ENCODE measurements around the gene DMD.
"Not testable (repeated sequence)": the region's sequence is repeated elsewhere in the genome, so short reads cannot be mapped to it uniquely, and the experiment has no call there.

DMD gene

DNA sequence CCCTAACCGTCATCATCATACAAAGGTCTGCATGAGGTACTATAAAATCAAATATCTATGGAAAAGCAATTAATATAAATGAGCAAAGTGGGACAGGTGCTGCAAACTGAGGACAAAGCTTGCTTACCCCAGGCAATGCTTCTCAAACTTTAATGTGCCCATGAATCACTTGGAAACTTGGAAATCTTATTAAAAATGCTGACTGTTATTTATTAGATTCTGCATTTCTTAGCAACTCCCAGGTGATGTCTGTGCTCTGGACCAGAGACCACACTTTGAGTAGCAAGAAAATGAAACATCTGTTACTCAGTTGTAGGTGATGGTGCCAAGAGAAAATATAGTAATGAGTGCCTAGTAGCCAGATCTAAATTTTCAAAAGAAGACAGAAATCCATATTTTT lies 1249.1 kb downstream of the DMD start:
- DNase-seq: no peak

- DNase-seq: no peak
Observed at GRCh38 chrX:31934842-31935370, 1276.4 kb downstream of the DMD start.

DNA sequence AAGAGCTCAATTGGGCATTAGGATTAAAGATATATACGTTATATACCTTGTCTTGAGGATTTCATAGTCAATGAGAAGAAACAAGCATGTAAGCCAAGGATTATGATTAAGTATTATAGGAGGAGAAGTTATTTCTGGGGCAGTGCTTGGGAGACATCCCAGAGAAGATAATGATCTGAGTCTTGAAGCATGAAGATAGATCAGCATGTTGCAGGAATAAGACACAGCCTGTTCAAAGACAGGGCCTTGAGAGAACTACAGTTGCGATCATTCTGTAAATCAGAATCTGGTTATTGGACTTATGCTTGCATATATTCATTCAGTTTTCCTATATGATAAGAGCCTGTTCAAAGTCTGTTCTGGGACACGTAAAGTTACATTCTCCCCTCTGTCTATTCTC lies 1277.3 kb downstream of the DMD start:
- DNase-seq: no peak

GRCh38 chrX:31932769-31933168 lies 1278.6 kb downstream of the DMD start:
- no peak for DNase-seq

- not testable (repeated sequence) for DNase-seq
Observed at GRCh38 chrX:31932320-31932719, 1279.0 kb downstream of the DMD start.

DNA sequence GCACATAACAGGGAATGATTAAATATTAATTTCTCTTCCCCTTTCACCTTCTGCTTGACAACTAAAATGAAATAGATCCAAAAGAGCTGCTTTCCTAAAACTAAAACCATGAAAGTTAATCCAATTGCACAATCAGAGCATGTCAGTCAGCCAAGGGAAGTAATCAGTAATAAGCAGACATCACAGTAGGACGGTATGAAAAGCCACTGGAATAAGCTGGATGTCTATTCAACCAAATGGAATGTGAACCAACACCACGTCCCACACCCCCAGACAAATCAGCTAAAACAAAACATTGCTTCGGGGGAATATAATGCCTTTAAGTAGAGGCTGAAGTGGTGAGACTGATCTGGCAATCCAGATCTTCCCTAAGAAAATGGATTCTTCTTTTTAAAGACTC lies 1280.1 kb downstream of the DMD start:
- DNase-seq: no peak

DNA sequence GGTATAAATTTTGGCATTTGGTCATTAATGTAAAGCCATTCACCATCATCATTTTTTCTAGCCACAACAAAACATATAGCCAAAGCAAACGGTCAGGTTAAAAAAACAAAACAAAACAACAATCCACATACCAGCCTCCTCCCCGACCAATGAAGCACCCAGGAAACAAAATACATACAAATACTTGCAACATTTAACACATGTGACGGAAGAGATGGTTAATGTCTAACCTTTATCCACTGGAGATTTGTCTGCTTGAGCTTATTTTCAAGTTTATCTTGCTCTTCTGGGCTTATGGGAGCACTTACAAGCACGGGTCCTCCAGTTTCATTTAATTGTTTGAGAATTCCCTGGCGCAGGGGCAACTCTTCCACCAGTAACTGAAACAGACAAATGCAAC lies 1282.0 kb downstream of the DMD start:
- DNase-seq: no peak

DNA sequence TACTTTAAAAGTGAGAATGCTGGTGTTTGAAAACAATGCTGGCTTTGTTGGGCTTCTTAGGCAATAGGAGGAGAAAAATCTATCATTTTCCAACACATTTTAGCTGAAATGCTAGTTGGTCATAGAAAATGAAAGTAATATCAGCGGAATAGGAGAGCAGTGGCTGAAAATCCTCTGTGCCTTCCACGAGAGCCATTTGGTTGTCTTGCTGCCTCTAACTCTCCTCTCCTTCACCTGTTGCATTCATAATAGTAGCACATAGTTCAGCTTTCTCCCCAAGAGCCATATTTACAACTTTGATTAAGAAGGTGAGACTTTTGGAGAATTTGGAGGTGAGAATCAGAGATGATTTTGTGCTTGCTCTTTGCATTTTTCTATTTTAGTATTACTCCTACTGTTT lies 1290.1 kb downstream of the DMD start:
- DNase-seq: no peak

DNA sequence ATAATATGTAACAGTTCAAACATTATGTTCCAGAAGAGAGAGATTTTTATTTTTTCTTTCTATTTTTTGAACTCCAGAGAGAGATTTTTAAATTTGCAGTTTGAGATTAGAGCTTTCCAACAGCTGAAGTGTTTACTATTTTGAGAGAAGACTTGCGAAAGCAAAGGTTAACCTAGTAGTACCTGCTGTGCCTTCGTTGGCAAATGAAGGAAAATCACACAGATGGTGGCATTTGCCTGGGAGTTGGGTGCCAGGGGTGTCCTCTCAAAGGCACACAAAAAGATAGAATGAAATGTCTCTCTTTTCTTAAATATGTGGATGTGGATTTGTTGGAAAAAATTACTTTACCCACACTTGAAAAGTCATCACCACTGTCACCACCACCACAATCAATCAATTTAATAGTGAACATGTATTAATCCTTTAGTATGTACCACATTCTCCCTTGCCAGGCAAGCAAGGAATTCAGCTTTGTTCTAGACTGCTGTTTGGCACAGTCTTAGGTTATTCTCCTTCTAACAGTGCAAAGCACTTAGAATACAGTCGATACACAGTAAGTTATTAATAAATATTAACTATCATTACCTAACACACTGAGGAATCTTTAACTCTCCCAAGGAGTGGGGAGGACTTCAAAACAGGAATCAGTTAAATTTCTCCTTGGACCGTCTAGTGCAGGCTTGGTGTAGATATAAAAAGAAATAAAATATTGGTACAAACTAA lies 1301.3 kb downstream of the DMD start:
- no peak for DNase-seq

GRCh38 chrX:31894152-31894551 lies 1317.2 kb downstream of the DMD start:
- no peak for DNase-seq

GRCh38 chrX:31893525-31893924 lies 1317.8 kb downstream of the DMD start:
- no peak for DNase-seq

- DNase-seq: no peak
Observed at GRCh38 chrX:31889088-31889487, 1322.3 kb downstream of the DMD start.

- no peak for DNase-seq
Observed at GRCh38 chrX:31884535-31884934, 1326.8 kb downstream of the DMD start.

GRCh38 chrX:31872007-31872406 lies 1339.3 kb downstream of the DMD start:
- DNase-seq: no peak

- DNase-seq: no peak
Observed at GRCh38 chrX:31870267-31870666, 1341.1 kb downstream of the DMD start.

DNA sequence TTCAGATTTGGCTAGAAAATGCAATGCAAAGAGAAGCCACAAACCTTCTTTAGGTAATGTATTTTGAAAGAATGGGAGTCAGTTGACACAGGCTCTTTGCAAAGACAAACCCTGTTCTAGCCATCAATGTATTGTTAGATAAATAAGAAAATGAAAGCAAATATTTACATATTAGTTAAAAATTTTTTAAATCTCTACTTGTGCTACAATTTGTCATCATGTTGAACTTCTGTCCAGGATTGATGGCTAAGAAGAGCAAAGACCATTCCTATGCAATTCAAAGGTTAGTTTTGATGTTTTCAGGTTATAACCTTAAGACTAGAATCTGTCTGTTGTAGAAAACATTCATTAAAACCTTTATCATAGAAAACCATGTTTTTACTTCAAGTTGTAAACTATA lies 1350.7 kb downstream of the DMD start:
- DNase-seq: no peak

- no peak for DNase-seq
Observed at GRCh38 chrX:31858915-31859314, 1352.4 kb downstream of the DMD start.

GRCh38 chrX:31854716-31855115 lies 1356.6 kb downstream of the DMD start:
- no peak for DNase-seq

- no peak for DNase-seq
Observed at GRCh38 chrX:31851761-31852160, 1359.6 kb downstream of the DMD start.

DNA sequence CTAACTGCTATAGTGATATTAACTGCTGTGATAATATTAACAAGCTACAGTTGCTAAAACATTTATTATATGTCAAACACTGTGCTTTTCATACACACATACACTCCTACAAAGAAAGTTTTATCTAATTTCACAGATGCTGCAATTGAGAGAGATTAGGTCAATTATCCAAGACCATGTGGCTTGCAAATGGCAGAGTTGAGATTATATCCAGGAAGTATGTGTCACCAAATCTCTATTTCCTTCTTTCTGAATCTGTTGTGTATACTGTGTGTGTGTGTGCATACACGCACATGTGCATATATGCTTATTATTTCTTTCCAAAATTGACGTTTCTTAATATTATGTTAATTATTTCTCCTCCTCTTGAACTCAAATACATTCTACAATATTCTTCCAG lies 1363.6 kb downstream of the DMD start:
- DNase-seq: no peak

DNA sequence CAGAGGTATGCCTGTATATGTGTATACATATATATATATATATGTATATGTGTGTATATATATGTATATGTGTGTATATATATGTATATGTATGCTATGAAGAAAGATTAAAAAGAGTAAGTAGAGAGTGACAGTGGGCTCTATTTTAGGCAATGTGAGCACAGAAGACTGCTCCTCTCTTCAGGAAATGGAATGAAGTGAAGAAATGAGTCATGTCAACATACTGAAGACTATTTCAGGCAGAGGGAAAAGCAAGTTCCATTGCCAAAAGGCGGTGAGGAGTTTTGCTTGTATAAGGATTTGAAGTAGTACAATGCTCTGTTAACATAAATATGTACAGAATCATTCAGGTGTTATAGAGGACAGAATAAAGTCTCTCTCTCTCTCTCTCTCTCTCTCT lies 1366.3 kb downstream of the DMD start:
- DNase-seq: no peak

DNA sequence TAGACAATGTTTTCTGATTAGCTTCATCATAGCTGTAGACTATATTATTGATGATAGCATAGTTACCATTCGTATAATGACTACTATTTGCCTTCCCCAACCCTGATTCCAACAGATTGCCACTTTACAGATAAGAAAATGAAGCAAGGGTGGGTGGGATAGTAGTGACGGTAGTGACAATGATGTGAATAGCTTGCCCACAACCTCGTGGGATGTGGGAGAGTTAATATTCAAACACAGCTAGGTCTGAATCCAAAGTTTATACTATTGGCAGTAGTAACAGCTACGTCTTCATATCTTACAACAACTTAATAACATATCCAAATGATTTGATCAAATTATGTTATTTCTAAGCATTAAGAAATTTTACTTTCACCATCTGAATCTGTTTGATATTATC lies 1372.7 kb downstream of the DMD start:
- DNase-seq: no peak

DNA sequence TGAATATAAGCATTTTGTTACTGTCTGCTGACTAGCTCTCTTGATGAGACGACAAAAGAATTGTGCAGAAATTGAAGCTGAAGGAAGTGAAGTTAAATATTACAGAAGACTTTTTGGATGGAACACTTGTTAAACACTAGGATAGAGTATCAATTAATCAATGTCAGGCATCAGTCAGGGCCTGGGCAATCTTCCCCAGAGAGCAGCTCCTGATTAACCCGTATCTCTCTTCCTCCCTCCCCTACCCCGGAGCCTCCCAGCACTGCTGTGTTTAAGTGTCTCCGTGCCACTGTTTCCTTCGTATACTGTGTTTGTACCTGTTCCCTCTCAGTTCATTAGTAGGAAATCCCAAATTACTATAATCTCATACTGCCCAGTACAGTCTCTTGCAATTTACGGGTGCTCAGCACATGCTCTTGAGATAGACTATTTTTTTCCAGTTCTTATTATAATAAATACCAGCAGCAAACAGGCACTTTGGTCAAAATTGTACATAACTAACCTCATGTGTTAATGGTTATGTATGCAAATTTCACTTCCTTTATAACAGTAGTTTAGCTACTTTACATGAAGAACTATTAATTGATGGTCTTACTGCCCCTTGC lies 1373.8 kb downstream of the DMD start:
- DNase-seq: no peak

DNA sequence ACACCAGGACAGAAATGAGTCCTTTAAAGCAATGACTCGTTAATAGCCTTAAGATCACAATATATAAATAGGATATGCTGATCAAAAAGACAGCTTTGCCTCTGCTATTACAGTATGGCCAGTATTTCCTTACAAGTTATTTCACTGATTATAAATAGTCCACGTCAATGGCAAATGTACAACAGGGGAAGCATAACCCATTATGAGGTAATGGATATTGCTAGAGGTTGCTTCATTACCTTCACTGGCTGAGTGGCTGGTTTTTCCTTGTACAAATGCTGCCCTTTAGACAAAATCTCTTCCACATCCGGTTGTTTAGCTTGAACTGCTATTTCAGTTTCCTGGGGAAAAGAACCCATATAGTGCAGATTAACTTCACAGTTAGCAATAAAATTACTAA lies 1374.9 kb downstream of the DMD start:
- no peak for DNase-seq

DNA sequence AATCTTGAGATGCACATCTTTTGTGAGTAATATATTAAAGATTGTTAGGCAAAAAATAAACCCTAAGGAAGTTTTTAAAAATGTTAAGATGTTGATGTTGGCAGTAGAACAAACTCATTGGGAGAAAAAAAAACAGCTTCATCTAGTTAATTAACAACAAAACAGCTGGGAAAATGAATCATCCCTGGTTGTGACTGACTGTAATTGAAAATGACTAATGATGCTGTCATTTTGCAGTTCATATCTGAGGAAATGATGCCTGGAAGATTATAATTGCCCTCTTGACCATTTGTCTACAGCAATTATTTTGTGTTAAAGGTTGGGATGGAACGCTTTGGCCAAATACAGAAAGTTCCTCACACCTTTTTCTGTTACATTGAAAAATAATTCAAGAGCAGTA lies 1379.1 kb downstream of the DMD start:
- DNase-seq: no peak

Measured in activated CD4-positive, alpha-beta T cell treated with anti-CD3 and anti-CD28 coated beads, Interleukin-2, amount 50 U/mL, for 4 hours (primary cell).